PC-9 (cell line): Measurements from ENCODE around the gene PCNX1. TPM values are rescaled to one million over a fixed set of nuclear protein-coding genes. Genes with fewer than 3 reads are reported as not detected.

Experiments
- BruUV-seq: library from RNA; stranded (reverse); fragments of 400-500 nt; replicated peaks from 2 replicates; lab custom pipeline; 2021; lab: Mats Ljungman, UMichigan
- CTCF ChIA-PET: fragments of 300-600 bp; sonication (Branson Sonifier 250); formaldehyde crosslinking; loops from one replicate; lab custom pipeline; 2022; ENCODE audit warnings: antibody characterized with exemption; lab: Charles Lee
- POLR2A ChIA-PET: fragments of 300-600 bp; sonication (Branson Sonifier 250); formaldehyde crosslinking; loops from one replicate; lab custom pipeline; 2022; ENCODE audit warnings: antibody characterized with exemption; ENCODE audit not compliant: unreplicated experiment; lab: Charles Lee
- DNase-seq, 2 experiments: peaks; one replicate each; pipeline versions ENCODE4 v3.0.0 to v3.0.0-alpha.2; 2015 to 2022; ENCODE audit warnings: mixed read lengths in 1 of 2
- H2AFZ ChIP-seq: fragments of 200-600 bp; sonication (generic); 2 replicates; pipeline ENCODE4 v1.8.1; 2017; ENCODE audit warnings: antibody characterized with exemption
- H3F3A ChIP-seq: fragments of 200-600 bp; sonication (generic); 2 replicates; pipeline ENCODE4 v1.8.1; 2017; ENCODE audit warnings: antibody characterized with exemption, mild to moderate bottlenecking, low read depth; ENCODE audit not compliant: insufficient read depth
- H3K27ac ChIP-seq: fragments of 200-600 bp; sonication (generic); 2 replicates; pipeline ENCODE4 v1.6.1; 2016; ENCODE audit warnings: mixed run types
- H3K27me3 ChIP-seq: fragments of 200-600 bp; sonication (generic); 2 replicates; pipeline ENCODE4 v1.6.1; 2016; ENCODE audit warnings: low read depth, mixed run types; ENCODE audit not compliant: insufficient read depth
- H3K36me3 ChIP-seq: fragments of 200-600 bp; sonication (generic); 2 replicates; pipeline ENCODE4 v1.6.1; 2016; ENCODE audit warnings: low read depth, mixed run types
- H3K4me1 ChIP-seq: fragments of 200-600 bp; sonication (generic); replicated peaks from 2 replicates; pipeline ENCODE4 v1.6.1; 2016; ENCODE audit warnings: mixed run types; ENCODE audit not compliant: insufficient read depth
- H3K4me2 ChIP-seq: fragments of 200-600 bp; sonication (generic); 2 replicates; pipeline ENCODE4 v1.6.1; 2017; ENCODE audit warnings: mixed run types
- H3K4me3 ChIP-seq: fragments of 200-600 bp; sonication (generic); 2 replicates; pipeline ENCODE4 v1.6.1; 2016; ENCODE audit warnings: mixed run types
- H3K79me2 ChIP-seq: fragments of 200-600 bp; sonication (generic); 2 replicates; pipeline ENCODE4 v1.6.1; 2017; ENCODE audit warnings: low read depth, mixed run types
- H3K9me2 ChIP-seq: fragments of 200-600 bp; sonication (generic); 2 replicates; pipeline ENCODE4 v1.8.1; 2017; ENCODE audit warnings: mild to moderate bottlenecking; ENCODE audit not compliant: insufficient read depth
- H3K9me3 ChIP-seq: fragments of 200-600 bp; sonication (generic); 2 replicates; pipeline ENCODE4 v1.8.1; 2016; ENCODE audit warnings: low read depth; ENCODE audit not compliant: insufficient read depth
- H4K20me1 ChIP-seq: fragments of 200-600 bp; sonication (generic); 2 replicates; pipeline ENCODE4 v1.8.1; 2017; ENCODE audit not compliant: insufficient read depth
- EZH2 ChIP-seq: fragments of 200-600 bp; sonication (generic); IDR thresholded peaks from 2 replicates; pipeline ENCODE4 v1.8.0; 2017; ENCODE audit warnings: antibody characterized with exemption, low read depth
- intact Hi-C: fragments of 100-400 bp; cut with micrococcal nuclease; formaldehyde crosslinking; loops from one replicate; pipeline ENCODE4 v1.10.0; 2022; ENCODE audit not compliant: unreplicated experiment
- total RNA-seq: library from RNA; stranded (reverse); gene quantifications from 2 replicates; pipeline ENCODE4 v1.2.3, GENCODE V29; 2021
- TF ChIP-seq, protein P1 (sequence below): fragments of 200-600 bp; sonication (generic); conservative IDR thresholded peaks from 2 replicates; pipeline ENCODE4 v1.6.1; 2017; ENCODE audit warnings: mixed run types, antibody characterized with exemption, mild to moderate bottlenecking, moderate library complexity

Gene PCNX1
- total RNA-seq, 1 experiment from 2014 or later = 37.6 TPM

DNA sequence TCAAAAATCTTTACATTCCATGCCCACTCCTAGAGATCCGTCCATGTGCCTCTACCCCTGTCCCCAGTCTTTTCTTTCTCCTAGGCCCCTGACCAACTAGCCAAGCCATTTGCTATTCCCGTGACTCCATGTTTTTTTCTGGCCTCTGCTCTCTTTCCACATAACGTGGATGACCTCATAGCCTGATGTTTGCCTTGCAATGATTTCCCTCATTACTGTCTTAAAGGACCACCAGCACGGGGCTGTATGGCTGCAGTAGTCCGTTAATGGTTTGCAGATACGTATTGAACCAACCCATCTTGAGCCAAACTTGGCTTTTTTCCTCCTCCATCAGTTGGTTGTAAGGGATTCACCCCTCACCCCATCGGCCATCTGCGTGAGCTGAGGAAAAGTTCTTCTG lies 226.0 kb downstream of the PCNX1 start:
- Histone ChIP-seq H3K36me3 (no peaks in the 10 kb centered on the region), H3K27ac (no peak overlapping the region), H3K9me2 (no peaks in the 10 kb centered on the region), H3K27me3 (no peaks in the 10 kb centered on the region), H3F3A (peaks cover 16% of the 10 kb centered on the region; the same call in 1 of the 2 replicates), H3K4me1 (peaks cover 20% of the 10 kb centered on the region), H3K4me3 (no peak overlapping the region), H2AFZ (no peak overlapping the region), H4K20me1 (no peaks in the 10 kb centered on the region), H3K4me2 (no peak overlapping the region), H3K79me2 (no peaks in the 10 kb centered on the region), H3K9me3 (peaks cover 13% of the 10 kb centered on the region; the same call in 1 of the 2 replicates)
- intact Hi-C loops = no loop called here
- BruUV-seq = no TSS peak
- POLR2A ChIA-PET = no interaction called here
- CTCF ChIA-PET = no interaction called here
- TF ChIP-seq, protein P1, sequence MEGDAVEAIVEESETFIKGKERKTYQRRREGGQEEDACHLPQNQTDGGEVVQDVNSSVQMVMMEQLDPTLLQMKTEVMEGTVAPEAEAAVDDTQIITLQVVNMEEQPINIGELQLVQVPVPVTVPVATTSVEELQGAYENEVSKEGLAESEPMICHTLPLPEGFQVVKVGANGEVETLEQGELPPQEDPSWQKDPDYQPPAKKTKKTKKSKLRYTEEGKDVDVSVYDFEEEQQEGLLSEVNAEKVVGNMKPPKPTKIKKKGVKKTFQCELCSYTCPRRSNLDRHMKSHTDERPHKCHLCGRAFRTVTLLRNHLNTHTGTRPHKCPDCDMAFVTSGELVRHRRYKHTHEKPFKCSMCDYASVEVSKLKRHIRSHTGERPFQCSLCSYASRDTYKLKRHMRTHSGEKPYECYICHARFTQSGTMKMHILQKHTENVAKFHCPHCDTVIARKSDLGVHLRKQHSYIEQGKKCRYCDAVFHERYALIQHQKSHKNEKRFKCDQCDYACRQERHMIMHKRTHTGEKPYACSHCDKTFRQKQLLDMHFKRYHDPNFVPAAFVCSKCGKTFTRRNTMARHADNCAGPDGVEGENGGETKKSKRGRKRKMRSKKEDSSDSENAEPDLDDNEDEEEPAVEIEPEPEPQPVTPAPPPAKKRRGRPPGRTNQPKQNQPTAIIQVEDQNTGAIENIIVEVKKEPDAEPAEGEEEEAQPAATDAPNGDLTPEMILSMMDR = no peak
- TF ChIP-seq EZH2 = no peak
- DNase-seq = no peak

DNA sequence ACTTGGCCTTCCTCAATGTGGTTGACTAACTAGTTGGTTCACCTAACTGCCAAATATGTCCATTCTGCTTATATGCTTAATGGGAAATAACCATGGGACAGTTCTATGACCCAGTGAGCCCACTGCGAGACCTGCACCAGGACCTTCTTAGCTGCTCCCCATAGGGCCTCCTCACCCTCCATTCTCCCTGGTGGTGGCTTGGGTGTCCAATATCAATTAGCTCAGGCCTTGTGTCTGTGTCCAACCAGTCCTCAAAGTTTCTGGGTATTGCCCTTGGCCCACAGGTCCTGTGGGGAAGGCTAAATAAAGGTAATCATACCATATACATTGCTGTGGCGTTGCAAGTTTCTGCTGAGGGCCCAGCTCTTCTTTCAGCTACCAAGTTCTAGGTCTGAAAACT lies 228.2 kb downstream of the PCNX1 start:
- Histone ChIP-seq H3K4me2 (no peak overlapping the region), H3K36me3 (no peaks in the 10 kb centered on the region), H3K27me3 (no peaks in the 10 kb centered on the region), H4K20me1 (no peaks in the 10 kb centered on the region), H3F3A (peaks cover 8% of the 10 kb centered on the region; the same call in 1 of the 2 replicates), H3K4me3 (no peak overlapping the region), H2AFZ (no peak overlapping the region), H3K9me3 (peaks cover 13% of the 10 kb centered on the region; the same call in 1 of the 2 replicates), H3K4me1 (peaks cover 16% of the 10 kb centered on the region), H3K9me2 (no peaks in the 10 kb centered on the region), H3K79me2 (no peaks in the 10 kb centered on the region), H3K27ac (no peak overlapping the region)
- CTCF ChIA-PET = no interaction called here
- DNase-seq = no peak
- no TSS peak for BruUV-seq
- intact Hi-C loops = no loop called here
- POLR2A ChIA-PET = no interaction called here
- no peak for TF ChIP-seq EZH2
- TF ChIP-seq, protein P1 = no peak

GRCh38 chr14:71135911-71136310 lies 228.7 kb downstream of the PCNX1 start:
- Histone ChIP-seq H3K27ac (no peak overlapping the region), H3F3A (peaks cover 9% of the 10 kb centered on the region; the same call in 1 of the 2 replicates), H3K9me2 (no peaks in the 10 kb centered on the region), H3K4me1 (peaks cover 15% of the 10 kb centered on the region), H3K79me2 (no peaks in the 10 kb centered on the region), H3K36me3 (no peaks in the 10 kb centered on the region), H3K9me3 (peaks cover 13% of the 10 kb centered on the region; the same call in 1 of the 2 replicates), H3K4me3 (no peak overlapping the region), H4K20me1 (no peaks in the 10 kb centered on the region), H3K27me3 (no peaks in the 10 kb centered on the region), H2AFZ (no peak overlapping the region), H3K4me2 (no peak overlapping the region)
- ChIA-PET POLR2A (no interaction called here), CTCF (no interaction called here)
- no peak for DNase-seq
- intact Hi-C loops = no loop called here
- BruUV-seq = no TSS peak
- no peak for TF ChIP-seq EZH2
- TF ChIP-seq, protein P1 = no peak
